Fibroblast of gingiva (primary cell): Measurements from ENCODE around the gene ATP8A2.
A peak's percentile ranks its signal among the peaks of the same experiment; 100 is the strongest.

Experiments
- DNase-seq: peaks from one replicate; pipeline ENCODE4 v3.0.0-alpha.2; 2011; ENCODE audit warnings: low read depth

Gene ATP8A2

GRCh38 chr13:25859528-25859927, 487.8 kb downstream of the ATP8A2 start:
- no peak for DNase-seq

GRCh38 chr13:25860265-25860664, 488.5 kb downstream of the ATP8A2 start:
- DNase-seq: no peak

- DNase-seq: peak; percentile 40
Measured at GRCh38 chr13:25860862-25861261, 489.1 kb downstream of the ATP8A2 start.

DNA sequence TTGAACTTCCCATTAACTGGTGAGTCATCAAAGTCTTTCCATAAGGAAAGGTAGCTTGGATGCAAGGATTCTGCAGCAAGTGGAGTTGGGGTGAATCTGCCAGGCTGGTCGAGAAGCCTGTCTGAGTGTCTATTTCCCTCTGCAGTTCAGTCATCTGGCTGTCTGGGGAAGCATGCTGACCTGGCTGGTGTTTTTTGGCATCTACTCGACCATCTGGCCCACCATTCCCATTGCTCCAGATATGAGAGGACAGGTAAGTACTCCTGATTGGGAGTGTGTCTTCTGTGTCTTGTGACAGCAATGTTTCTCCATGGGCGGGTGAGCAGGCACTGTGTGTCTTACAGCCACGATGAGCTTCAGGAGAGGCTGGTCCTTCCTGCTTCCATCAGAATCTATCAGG, 490.4 kb downstream of the ATP8A2 start:
- no peak for DNase-seq

GRCh38 chr13:25864116-25864515, 492.3 kb downstream of the ATP8A2 start:
- no peak for DNase-seq

DNA sequence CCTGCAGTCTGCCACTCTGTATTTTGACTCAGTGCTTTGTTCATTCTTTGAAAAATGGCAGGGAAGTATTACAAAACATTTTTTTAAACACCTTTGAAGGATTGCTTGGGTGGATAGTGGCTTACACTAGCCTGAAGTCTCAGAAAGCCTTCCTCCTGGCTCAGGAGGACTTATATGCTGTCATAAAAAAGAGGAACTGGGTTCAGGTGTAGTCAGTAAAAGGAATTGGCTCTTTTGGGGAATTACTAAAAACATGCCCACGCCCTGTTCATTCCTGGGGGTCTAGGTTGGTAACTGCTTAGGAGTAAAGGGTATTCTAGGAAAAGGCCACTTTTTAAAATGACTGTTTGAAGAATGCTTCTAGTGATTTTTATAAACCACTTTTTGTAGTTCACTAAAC, 493.2 kb downstream of the ATP8A2 start:
- no peak for DNase-seq

- no peak for DNase-seq
Measured at GRCh38 chr13:25865391-25865790, 493.6 kb downstream of the ATP8A2 start.

DNA sequence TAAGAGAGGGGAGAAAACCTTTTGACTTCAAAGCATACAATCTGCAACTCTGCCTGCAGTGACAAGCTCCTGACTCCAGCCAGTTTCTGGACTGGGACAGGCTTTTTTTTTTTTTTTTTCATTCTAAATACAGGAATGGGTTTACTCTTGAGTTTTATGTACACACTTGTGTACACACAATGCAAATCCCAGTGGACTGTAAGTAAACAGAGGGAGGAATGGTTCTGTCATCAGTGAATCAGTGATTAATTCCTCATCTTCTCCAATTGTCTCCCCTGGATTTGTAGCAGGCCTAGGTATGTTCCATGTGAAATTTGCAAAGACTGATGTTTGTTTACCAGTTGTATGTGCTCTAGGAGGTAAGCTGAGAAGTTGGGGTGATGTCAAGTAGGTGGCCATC, 495.3 kb downstream of the ATP8A2 start:
- DNase-seq: no peak

DNA sequence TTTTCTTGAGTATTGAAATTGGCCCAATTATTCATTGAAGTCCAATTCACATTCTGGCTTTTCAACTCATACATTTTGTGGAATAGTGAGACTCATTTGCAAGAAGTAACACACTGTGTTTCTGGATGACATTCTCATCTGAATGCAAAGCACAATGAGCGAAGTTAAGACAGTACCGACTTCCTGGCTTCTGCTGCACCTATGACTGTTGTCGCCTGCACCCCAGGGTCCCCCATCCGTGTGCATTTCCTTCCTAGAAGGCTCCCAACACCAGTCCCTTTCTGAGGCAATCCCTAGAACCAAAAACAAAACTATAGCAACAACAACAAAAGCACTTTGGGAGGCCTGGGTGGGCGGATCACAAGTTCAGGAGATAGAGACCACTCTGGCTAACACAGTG, 496.7 kb downstream of the ATP8A2 start:
- DNase-seq: no peak

GRCh38 chr13:25869941-25870340, 498.2 kb downstream of the ATP8A2 start:
- DNase-seq: no peak

DNA sequence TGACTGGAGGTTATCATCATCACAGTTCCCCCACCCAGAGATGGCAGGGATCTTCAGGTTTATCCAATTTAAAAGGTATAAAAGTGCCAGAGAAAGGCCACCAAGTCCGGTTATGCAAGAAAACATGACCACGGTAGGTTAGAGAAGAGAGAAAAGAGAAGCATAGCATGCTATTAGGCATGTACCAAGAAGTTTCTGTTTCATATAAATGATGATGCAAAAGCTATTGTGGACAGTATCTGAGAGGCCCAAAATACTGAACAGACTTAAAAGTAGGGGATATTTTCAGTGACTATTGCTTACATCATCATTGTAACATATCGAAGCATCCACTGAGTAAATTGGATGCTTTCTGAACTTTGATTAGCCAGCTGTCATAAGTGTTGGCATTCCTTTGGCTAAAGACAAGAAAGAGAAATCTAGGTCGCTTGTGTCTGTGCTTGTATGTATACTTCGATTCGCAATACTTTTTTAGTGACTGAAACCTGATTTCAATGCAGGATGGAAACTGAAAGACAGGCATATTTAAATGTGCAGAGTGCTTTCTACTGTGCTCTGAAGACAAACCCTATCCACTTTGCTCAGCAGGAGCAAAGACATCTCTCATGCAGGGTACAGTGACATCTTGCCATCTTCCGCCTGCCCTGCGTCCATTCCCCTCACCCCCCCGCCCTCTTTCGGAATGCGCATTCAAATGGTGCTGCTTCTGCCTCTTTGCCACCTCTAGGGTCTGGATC, 499.8 kb downstream of the ATP8A2 start:
- DNase-seq: no peak

- no peak for DNase-seq
Measured at GRCh38 chr13:25872481-25873241, 500.9 kb downstream of the ATP8A2 start.

GRCh38 chr13:25873242-25873612, 501.5 kb downstream of the ATP8A2 start:
- no peak for DNase-seq

DNA sequence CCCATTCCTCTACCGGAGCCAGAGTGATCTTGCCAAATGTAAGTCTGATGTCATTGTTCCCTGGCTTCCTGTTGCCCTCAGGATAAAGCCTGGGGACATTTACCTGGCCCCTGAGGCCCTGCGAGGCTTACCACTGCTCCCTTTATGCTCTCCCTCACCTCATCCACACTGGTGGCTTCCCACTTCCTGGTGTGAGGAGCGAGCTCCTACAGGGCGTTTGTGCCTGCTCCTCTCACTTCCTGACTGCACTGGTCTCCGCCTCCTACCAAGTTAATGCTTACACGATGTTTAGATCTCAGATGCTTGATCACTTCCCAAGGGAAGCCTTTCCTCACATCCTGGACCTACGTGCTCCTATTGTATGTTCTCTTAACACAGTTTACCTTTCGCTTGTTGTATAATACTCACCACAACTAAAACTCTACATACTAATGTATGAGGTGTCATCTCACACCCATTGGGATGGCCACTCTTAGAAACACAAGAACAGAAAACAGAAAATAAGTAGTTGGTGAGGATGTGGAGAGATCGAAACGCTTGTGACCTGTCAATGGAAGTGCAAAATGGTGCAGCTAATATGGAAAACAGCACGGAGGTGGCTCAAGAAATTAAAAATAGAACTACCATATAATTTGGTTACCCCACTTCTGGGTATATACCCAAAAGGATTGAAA, 502.4 kb downstream of the ATP8A2 start:
- DNase-seq: no peak

GRCh38 chr13:25874907-25875306, 503.1 kb downstream of the ATP8A2 start:
- no peak for DNase-seq

- no peak for DNase-seq
Measured at GRCh38 chr13:25876247-25876646, 504.5 kb downstream of the ATP8A2 start.

DNA sequence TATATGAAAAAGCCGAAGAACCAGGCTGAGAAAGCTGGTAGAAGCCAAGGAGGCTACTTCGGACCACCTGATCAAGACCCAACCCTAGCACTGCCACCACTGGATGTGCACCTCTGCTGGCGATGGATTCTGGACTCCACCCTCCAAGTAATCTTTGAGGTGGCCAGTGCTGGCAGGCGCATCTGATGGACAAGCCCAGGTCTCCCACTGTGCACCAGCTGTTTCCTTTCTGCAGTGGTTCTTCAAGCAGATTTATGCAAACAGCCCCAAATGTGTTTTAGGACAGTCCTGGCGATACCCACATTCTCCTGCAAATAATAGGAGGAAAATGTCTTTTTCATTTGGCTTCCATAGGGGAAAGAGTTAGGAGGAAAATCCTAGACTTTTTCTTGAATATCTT, 507.7 kb downstream of the ATP8A2 start:
- DNase-seq: no peak

DNA sequence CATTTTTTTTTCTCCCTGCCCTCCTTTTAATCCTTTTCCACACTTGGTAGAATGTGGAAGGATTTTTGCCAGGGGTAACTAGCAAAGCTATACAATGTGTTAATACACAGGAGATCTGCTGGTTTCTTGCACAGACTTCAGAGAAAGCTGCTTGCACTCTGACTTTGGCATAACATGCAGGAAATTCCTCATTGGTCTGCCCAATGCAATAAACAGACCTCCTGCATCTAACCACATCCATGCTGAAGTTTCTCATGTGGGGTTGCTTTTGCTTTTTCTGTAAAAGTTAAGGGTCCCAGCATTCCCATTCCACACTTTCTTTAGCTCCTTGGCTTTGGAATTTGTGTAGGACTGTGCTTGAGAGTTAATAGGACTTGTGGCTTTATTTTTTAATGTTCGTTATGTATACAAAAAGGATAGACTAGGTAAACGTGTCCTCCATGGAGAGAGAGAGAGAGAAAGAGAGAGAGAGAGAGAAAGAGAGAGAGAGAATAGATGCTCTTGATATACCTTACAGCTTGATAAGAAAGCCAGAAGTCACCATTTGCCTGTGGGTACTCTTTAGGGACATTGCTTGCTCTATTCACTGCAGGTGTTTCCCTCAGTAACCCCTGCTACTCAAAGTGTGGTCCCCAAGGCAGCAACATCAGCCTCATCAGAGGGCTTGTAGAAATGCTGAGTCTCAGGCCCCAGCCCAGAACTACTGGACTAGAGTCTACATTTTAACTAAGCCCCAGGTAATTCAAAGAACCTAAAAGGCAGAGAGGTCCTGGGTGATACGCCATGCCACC, 509.6 kb downstream of the ATP8A2 start:
- peak; percentile 64 for DNase-seq

GRCh38 chr13:25881971-25882451, 510.2 kb downstream of the ATP8A2 start:
- DNase-seq: peak; percentile 89

- no peak for DNase-seq
Measured at GRCh38 chr13:25882466-25883357, 510.9 kb downstream of the ATP8A2 start.

- peak; percentile 49 for DNase-seq
Measured at GRCh38 chr13:25885418-25885817, 513.6 kb downstream of the ATP8A2 start.
